PFSK-1 (cell line): ENCODE measurements around the gene TMEM147.

Source experiments
- FOXP2 ChIP-seq: optimal IDR thresholded peaks from 2 replicates; pipeline ENCODE3; 2011; ENCODE audit warnings: borderline replicate concordance, control low read depth, inconsistent platforms; ENCODE audit not compliant: insufficient read depth; ENCODE audit errors: extremely low read length, extremely low read depth
- POLR2AphosphoS5 ChIP-seq: IDR thresholded peaks from 2 replicates; pipeline ENCODE4 v1.6.1; 2012; ENCODE audit warnings: low read depth, mild to moderate bottlenecking, control low read depth, low read length, moderate library complexity
- SIN3A ChIP-seq: IDR thresholded peaks from 2 replicates; pipeline ENCODE4 v1.6.1; 2012; ENCODE audit warnings: mild to moderate bottlenecking, low read length, moderate library complexity, borderline replicate concordance; ENCODE audit not compliant: insufficient read depth
- TAF1 ChIP-seq: IDR thresholded peaks from 2 replicates; pipeline ENCODE4 v1.6.1; 2012; ENCODE audit warnings: low read length, control low read depth, borderline replicate concordance; ENCODE audit not compliant: insufficient read depth
- TF ChIP-seq, protein P1 (sequence below), 2 experiments: IDR thresholded peaks; 2 replicates each; pipeline versions ENCODE4 v1.6.1 to v1.8.0; 2011 to 2012; ENCODE audit warnings: low read depth in 2 of 2, low read length in 2 of 2, control low read depth in 1 of 2, inconsistent platforms in 1 of 2, mild to moderate bottlenecking in 1 of 2, moderate library complexity in 1 of 2; ENCODE audit not compliant: insufficient read depth in 1 of 2

Gene TMEM147

DNA sequence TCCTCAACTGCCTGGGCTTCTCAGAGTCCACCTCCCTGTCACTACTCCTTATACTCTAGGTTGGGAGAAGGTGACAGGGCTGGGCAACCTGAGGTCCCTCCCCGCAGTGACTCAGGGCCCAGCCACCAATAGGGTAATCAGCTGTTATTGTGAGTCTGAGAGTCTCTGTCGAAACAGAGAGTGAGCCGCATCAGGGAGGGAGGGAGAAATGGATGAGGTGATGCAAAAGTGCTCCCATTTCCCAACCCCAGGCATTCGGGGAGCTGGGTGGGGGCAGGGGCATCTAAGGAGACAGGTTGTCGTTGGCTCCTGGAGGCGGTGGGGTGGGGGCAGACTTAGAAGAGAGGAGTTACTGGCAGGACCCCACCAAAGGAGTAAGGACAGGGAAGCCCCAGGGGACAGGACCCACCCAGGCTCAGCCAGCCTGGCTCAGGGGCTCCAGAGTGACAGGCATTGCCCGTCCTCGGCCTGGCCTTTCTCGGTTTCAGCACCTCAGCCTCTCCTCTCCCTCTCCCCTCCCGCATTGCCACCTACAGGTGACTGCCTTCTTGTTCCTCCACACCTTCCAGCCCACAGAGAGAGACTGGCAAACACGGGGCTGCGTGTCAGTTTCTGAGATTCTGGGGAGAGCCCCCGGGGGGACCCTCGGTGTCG lies 31.7 kb upstream of the TMEM147 start, which contains the start of gene DMKN:
Gene DMKN (minus strand): TSS at position 22 of the 654 bp plus-strand sequence. CDS start 174 bp downstream, outside the sequence.
- no peak for TF ChIP-seq POLR2AphosphoS5
- no peak for TF ChIP-seq TAF1
- TF ChIP-seq, protein P1, sequence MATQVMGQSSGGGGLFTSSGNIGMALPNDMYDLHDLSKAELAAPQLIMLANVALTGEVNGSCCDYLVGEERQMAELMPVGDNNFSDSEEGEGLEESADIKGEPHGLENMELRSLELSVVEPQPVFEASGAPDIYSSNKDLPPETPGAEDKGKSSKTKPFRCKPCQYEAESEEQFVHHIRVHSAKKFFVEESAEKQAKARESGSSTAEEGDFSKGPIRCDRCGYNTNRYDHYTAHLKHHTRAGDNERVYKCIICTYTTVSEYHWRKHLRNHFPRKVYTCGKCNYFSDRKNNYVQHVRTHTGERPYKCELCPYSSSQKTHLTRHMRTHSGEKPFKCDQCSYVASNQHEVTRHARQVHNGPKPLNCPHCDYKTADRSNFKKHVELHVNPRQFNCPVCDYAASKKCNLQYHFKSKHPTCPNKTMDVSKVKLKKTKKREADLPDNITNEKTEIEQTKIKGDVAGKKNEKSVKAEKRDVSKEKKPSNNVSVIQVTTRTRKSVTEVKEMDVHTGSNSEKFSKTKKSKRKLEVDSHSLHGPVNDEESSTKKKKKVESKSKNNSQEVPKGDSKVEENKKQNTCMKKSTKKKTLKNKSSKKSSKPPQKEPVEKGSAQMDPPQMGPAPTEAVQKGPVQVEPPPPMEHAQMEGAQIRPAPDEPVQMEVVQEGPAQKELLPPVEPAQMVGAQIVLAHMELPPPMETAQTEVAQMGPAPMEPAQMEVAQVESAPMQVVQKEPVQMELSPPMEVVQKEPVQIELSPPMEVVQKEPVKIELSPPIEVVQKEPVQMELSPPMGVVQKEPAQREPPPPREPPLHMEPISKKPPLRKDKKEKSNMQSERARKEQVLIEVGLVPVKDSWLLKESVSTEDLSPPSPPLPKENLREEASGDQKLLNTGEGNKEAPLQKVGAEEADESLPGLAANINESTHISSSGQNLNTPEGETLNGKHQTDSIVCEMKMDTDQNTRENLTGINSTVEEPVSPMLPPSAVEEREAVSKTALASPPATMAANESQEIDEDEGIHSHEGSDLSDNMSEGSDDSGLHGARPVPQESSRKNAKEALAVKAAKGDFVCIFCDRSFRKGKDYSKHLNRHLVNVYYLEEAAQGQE (IDR thresholded peaks at IDR 0.05; ENCODE audit: insufficient read depth in 1 of 2, low read depth in 2 of 2, low read length in 2 of 2) = no peak
- no peak for TF ChIP-seq FOXP2
- TF ChIP-seq SIN3A = no peak

DNA sequence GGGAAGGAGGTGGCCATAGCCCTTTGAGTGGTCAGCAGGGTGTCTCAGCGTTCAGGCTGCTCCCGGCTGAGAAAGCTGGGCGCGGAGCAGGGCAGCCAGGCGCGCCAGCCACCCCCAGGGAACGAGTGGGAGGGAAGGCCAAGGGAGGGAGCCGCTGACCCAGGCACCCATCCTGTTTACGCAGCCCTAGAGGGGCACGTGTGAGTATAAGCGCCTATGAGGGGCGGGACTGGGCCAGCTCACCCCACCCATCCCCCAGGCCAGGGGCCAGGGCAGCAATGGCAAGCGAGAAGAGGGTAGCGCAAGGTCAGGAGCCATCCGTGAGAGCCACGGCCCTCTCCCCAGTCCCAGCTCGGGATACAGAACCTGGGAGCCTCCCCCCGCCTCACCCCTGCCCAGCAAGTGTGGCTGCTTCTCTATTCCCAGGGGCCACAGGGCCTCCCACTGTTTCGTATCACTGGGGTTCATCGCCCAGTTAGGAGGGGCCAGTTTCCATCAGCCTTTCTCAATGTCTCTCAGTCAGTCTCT lies 31.1 kb upstream of the TMEM147 start:
- no peak for TF ChIP-seq SIN3A
- no peak for TF ChIP-seq POLR2AphosphoS5
- TF ChIP-seq TAF1 = no peak
- TF ChIP-seq FOXP2 = no peak
- TF ChIP-seq, protein P1 (IDR thresholded peaks at IDR 0.05; ENCODE audit: insufficient read depth in 1 of 2, low read depth in 2 of 2, low read length in 2 of 2) = no peak

DNA sequence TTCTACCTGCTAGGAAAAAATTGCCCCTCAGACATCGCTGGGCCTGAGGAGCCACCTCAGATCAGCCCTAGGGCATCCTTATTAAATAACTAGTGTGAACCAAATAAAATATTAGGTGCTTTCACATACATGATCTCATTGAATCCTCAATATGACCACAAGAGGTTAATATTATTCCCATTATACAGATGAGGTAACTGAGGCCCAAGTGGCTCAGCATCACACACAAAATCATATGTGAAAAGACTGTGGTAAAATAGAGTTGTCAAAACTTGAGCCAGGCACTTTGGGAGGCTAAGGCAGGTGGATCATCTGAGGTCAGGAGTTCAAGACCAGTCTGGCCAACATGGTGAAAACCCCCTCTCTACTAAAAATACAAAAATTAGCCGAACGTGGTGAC lies 29.1 kb upstream of the TMEM147 start:
- TF ChIP-seq TAF1 (no peak), POLR2AphosphoS5 (no peak), SIN3A (no peak), FOXP2 (no peak)
- TF ChIP-seq, protein P1 (IDR thresholded peaks at IDR 0.05; ENCODE audit: insufficient read depth in 1 of 2, low read depth in 2 of 2, low read length in 2 of 2) = no peak

DNA sequence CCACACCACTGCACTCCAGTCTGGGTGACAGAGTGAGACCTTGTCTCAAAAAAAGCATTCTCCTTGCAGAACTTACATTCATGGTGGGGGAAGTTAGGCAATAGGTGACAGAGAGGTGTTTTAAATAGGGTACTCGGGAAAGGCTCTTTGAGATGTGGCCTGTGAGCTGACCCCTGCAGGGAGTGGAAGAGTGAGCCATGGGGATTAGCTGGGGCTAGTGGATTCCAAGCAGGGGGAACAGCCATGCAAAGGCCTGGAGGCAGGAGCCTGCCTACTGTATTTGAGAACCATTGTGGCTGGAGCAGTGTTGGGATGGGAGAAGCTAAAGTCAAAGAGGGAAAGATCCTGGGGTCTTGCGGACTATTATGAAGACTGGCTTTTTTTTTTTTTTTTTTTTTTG lies 28.1 kb upstream of the TMEM147 start:
- TF ChIP-seq, protein P1 (IDR thresholded peaks at IDR 0.05; ENCODE audit: insufficient read depth in 1 of 2, low read depth in 2 of 2, low read length in 2 of 2) = no peak
- TF ChIP-seq FOXP2 = no peak
- no peak for TF ChIP-seq POLR2AphosphoS5
- no peak for TF ChIP-seq SIN3A
- TF ChIP-seq TAF1 = no peak

DNA sequence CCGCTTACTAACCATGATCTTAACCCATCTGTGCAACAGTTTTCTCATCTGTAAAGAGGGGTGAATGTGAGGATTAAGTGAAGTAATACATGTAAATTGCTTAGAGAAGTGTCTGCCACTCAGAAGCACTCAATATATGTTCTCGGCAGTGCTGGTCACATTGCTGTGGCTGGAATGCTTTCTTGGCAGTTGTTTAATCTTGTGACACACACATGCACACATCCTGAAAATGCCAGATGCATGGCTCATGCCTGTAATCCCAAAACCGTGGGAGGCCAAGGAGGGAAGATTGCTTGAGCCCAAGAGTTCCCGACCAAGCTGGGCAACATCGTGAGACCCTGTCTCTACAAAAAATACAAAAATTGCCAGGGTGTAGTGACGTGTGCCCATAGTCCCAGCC lies 27.1 kb upstream of the TMEM147 start:
- TF ChIP-seq, protein P1 (IDR thresholded peaks at IDR 0.05; ENCODE audit: insufficient read depth in 1 of 2, low read depth in 2 of 2, low read length in 2 of 2) = no peak
